SU-DHL-6 (cell line): ENCODE results near the gene WDR54.
"Not testable (repeated sequence)": the region's sequence is repeated elsewhere in the genome, so short reads cannot be mapped to it uniquely, and the experiment has no call there.

Source experiments
- H2AFZ ChIP-seq: fragments of 200-600 bp; sonication (generic); 2 replicates; pipeline ENCODE4 v1.6.1; 2014; ENCODE audit warnings: low read depth, mild to moderate bottlenecking, moderate library complexity, mixed read lengths, antibody characterized with exemption, low read length; ENCODE audit not compliant: severe bottlenecking
- H3F3A ChIP-seq: fragments of 200-600 bp; shearing (Covaris generic); 2 replicates; pipeline ENCODE4 v1.6.0; 2016; ENCODE audit warnings: antibody characterized with exemption, mild to moderate bottlenecking; ENCODE audit not compliant: insufficient read depth
- H3K27ac ChIP-seq: fragments of 200-600 bp; sonication (generic); 2 replicates; pipeline ENCODE4 v1.5.1; 2016; ENCODE audit warnings: low read depth, mild to moderate bottlenecking, low read length, moderate library complexity, mixed read lengths
- H3K27me3 ChIP-seq: fragments of 200-600 bp; sonication (generic), shearing (Covaris generic); 2 replicates; pipeline ENCODE4 v1.6.0; 2014; ENCODE audit warnings: mild to moderate bottlenecking, low read length
- H3K36me3 ChIP-seq: fragments of 200-600 bp; sonication (generic); 2 replicates; pipeline ENCODE4 v1.6.1; 2014; ENCODE audit warnings: mild to moderate bottlenecking, low read length, mixed read lengths
- H3K4me2 ChIP-seq: fragments of 300-600, 200-600 bp; shearing (Covaris generic), sonication (generic); 2 replicates; pipeline ENCODE4 v1.6.0; 2014; ENCODE audit warnings: low read length, low read depth, mild to moderate bottlenecking; ENCODE audit not compliant: poor library complexity, severe bottlenecking
- H3K4me3 ChIP-seq: fragments of 200-600 bp; sonication (generic); 2 replicates; pipeline ENCODE4 v1.5.1; 2014; ENCODE audit warnings: antibody characterized with exemption, low read length, mild to moderate bottlenecking, mixed read lengths; ENCODE audit not compliant: insufficient read depth, poor library complexity, severe bottlenecking
- H3K79me2 ChIP-seq: fragments of 200-600 bp; sonication (generic); 2 replicates; pipeline ENCODE4 v1.6.1; 2014; ENCODE audit warnings: mild to moderate bottlenecking, low read length, moderate library complexity; ENCODE audit not compliant: insufficient read depth
- H3K9ac ChIP-seq: fragments of 200-600 bp; sonication (generic); 2 replicates; pipeline ENCODE4 v1.7.0; 2014; ENCODE audit warnings: mild to moderate bottlenecking, low read length
- H3K9me2 ChIP-seq: fragments of 200-600 bp; sonication (generic); replicated peaks from 2 replicates; pipeline ENCODE4 v1.6.1; 2014; ENCODE audit warnings: low read length; ENCODE audit not compliant: insufficient read depth
- H3K9me3 ChIP-seq: fragments of 200-600 bp; sonication (generic); 2 replicates; pipeline ENCODE4 v1.6.1; 2014; ENCODE audit warnings: low read length, mixed read lengths; ENCODE audit not compliant: insufficient read depth
- H4K20me1 ChIP-seq: fragments of 200-600 bp; sonication (generic); 2 replicates; pipeline ENCODE4 v1.6.1; 2014; ENCODE audit warnings: low read depth, mild to moderate bottlenecking, antibody characterized with exemption, low read length, moderate library complexity, mixed read lengths
- EZH2phosphoT487 ChIP-seq: fragments of 200-600 bp; sonication (generic), shearing (Covaris generic); conservative IDR thresholded peaks from 2 replicates; pipeline ENCODE4 v1.6.1; 2018; ENCODE audit warnings: mild to moderate bottlenecking, antibody characterized with exemption, low read length, moderate library complexity, mixed read lengths
- TF ChIP-seq, protein P1 (sequence below): fragments of 200-600 bp; sonication (generic); IDR thresholded peaks from one replicate; pipeline ENCODE4 v1.5.1; 2017; ENCODE audit warnings: antibody characterized with exemption, mild to moderate bottlenecking, low read length, moderate library complexity; ENCODE audit not compliant: insufficient read depth, poor library complexity, severe bottlenecking

WDR54 gene

DNA sequence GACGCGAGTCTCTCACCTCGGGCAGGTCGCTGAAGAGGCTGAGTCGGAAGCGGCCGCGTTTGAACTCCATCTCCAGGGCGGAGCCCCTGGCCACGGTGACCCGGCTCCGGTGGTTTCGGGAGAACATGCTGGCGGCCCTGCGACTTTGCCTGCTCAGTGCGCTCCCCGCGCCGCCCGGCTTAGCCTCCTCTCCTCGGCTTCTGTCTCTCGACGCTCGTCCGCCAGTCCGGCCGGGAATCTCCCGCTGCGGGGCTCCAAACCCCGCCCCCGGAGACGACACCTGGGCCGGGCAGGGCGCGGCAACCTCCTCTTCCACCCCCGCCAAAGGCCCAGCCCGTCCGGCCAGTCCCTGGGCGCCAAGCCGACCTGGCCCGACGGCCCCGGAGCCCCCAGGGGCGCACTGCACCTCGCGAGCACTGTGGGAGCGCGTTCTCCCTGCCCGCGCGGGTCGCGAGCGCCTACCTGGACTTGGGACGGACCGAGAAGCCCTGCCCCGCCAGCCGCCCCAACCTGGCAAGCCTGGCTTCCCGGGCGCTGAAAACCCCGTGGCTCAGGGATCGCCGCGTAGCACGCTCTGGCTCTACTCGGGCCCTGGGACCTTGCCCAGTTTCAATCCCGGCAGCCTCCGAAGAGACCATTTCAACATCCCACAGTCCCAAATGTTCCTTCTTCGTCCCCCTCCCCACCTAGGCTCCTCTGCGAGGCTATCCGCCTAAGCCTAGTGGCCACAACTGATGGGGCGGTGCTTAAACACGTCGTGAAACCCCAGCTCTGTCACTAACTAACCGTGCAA, 20.4 kb downstream of the WDR54 start, which contains the start of gene RTKN:
RTKN (minus strand) TSS at position 248 of the 793 bp plus-strand sequence; CDS start at position 127, 121 bp downstream.
- Histone ChIP-seq H3K9me3 (no peaks in the 10 kb centered on the region), H3K4me3 (no peak within 1 kb of the TSS), H3K9ac (no peak within 1 kb of the TSS), H3K9me2 (no peaks in the 10 kb centered on the region), H3K27me3 (no peaks in the 10 kb centered on the region), H3K36me3 (no peaks in the 10 kb centered on the region), H2AFZ (no peak within 1 kb of the TSS), H4K20me1 (no peaks in the 10 kb centered on the region), H3K79me2 (no peaks in the 10 kb centered on the region), H3K4me2 (no peak within 1 kb of the TSS), H3K27ac (no peak within 1 kb of the TSS), H3F3A (no peaks in the 10 kb centered on the region)
- TF ChIP-seq EZH2phosphoT487: no peak
- TF ChIP-seq, protein P1, sequence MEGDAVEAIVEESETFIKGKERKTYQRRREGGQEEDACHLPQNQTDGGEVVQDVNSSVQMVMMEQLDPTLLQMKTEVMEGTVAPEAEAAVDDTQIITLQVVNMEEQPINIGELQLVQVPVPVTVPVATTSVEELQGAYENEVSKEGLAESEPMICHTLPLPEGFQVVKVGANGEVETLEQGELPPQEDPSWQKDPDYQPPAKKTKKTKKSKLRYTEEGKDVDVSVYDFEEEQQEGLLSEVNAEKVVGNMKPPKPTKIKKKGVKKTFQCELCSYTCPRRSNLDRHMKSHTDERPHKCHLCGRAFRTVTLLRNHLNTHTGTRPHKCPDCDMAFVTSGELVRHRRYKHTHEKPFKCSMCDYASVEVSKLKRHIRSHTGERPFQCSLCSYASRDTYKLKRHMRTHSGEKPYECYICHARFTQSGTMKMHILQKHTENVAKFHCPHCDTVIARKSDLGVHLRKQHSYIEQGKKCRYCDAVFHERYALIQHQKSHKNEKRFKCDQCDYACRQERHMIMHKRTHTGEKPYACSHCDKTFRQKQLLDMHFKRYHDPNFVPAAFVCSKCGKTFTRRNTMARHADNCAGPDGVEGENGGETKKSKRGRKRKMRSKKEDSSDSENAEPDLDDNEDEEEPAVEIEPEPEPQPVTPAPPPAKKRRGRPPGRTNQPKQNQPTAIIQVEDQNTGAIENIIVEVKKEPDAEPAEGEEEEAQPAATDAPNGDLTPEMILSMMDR: no peak

DNA sequence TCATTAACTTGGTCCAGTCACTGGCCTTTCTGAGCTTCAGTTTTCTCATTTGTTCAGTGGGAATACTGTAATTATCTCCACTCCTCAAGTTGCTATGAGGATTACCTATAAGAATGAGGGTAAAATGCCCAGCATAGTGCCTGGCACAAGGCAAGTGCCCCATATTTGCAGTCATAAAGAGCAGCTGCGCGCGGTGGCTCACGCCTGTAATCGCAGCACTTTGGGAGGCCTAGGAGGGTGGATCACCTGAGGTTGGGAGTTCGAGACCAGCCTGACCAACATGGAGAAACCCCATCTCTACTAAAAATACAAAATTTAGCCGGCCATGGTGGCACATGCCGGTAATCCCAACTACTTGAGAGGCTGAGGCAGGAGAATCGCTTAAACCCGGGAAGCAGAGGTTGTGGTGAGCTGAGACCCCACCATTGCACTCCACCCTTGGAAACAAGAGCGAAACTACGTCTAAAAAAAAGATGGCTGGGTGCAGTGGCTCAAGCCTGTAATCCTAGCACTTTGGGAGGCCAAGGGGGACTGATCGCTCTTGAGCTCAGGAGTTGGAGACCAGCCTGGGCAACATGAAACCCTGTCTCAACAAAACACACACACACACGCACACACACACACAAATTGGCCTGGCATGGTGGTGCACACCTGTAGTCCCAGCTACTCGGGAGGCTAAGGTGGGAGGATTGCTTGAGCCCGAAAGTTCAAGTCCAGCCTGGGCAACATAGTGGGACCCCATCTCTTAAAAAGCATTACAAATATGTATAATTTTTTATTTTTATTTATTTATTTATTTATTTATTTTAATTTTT, 21.2 kb downstream of the WDR54 start:
- H3K27ac ChIP-seq, H3K4me3 ChIP-seq, H3K9me2 ChIP-seq, H3K36me3 ChIP-seq, H3K4me2 ChIP-seq, H3K9me3 ChIP-seq, H3K27me3 ChIP-seq, H3F3A ChIP-seq, H2AFZ ChIP-seq, H3K9ac ChIP-seq, H3K79me2 ChIP-seq, H4K20me1 ChIP-seq: not testable (repeated sequence)

DNA sequence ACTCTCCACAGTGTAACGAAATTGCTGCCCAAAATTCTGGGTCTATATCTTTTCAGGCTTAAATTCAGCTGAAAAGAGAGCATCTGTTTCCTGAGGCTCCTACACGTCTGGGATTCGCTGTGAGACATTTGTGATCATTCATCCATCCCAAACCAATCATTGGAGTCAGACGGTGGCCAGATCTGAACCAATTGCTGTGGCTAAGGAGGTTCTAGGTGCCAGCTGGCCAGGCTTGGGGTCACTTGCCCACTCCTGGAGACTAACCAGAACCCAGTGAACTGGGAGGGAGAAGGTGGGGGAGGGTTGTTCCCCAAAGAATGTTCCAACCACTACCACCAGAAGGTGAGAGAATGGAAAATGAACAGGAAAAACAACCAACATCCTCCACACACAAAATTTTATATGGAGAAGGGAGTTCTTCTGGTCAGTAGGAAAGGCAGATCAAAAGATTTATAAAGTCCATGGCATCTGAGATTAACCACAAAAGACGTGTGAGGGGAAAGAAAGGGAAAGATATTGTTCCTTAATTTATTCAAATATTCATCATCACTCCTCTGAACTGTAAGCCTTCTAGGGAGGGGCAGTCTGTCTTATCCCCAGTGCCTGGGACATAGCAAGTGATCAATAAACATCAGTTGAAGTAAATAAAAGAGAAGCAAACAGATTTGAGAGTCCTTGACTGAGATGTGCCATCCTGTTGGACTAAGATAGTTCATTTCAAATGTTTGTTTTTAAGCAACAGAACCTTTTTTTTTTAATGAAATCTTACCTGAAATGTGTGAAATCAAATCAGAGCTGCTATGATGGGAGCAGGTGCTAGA, 23.2 kb downstream of the WDR54 start:
- Histone ChIP-seq H3F3A (no peaks in the 10 kb centered on the region), H4K20me1 (no peaks in the 10 kb centered on the region), H3K27me3 (no peaks in the 10 kb centered on the region), H2AFZ (no peak overlapping the region), H3K27ac (no peak overlapping the region), H3K9me3 (no peaks in the 10 kb centered on the region), H3K79me2 (no peaks in the 10 kb centered on the region), H3K9me2 (no peaks in the 10 kb centered on the region), H3K9ac (no peak overlapping the region), H3K4me3 (no peak overlapping the region), H3K36me3 (no peaks in the 10 kb centered on the region), H3K4me2 (no peak overlapping the region)
- TF ChIP-seq, protein P1: no peak
- TF ChIP-seq EZH2phosphoT487: no peak
